Left lung (tissue), 10 donors: ENCODE data around the gene TAGAP. TPM values are rescaled to one million over a fixed set of nuclear protein-coding genes. Genes with fewer than 3 reads are reported as not detected.

Source experiments
- ATAC-seq: fragments of 200-7000 bp; cut with Tn5 transposase; one replicate; pipeline ENCODE4 v1.9.1; 2020; ENCODE audit warnings: moderate library complexity
- DNase-seq, 4 donors: peaks; one replicate each; pipeline ENCODE4 v3.0.0-alpha.2; 2013 to 2020
- H3K27ac ChIP-seq, 2 donors: fragments of 200-600 bp; sonication (generic) in 1 of 2; one replicate each; pipeline versions ENCODE4 v1.5.0 to v1.8.0; 2020 to 2021
- H3K27me3 ChIP-seq, 2 donors: fragments of 200-600 bp; sonication (generic) in 1 of 2; one replicate each; pipeline versions ENCODE4 v1.5.0 to v1.8.0; 2020 to 2021
- H3K36me3 ChIP-seq, 2 donors: fragments of 200-600 bp; sonication (generic) in 1 of 2; one replicate each; pipeline versions ENCODE4 v1.5.0 to v1.8.0; 2020 to 2021
- H3K4me1 ChIP-seq, 2 donors: fragments of 200-600 bp; one replicate each; pipeline ENCODE4 v1.8.0; 2021
- H3K4me3 ChIP-seq, 2 donors: fragments of 200-600 bp; sonication (generic) in 1 of 2; one replicate each; pipeline versions ENCODE4 v1.5.0 to v1.8.0; 2020 to 2021; ENCODE audit warnings: mild to moderate bottlenecking in 1 of 2
- H3K9me3 ChIP-seq, 2 donors: fragments of 200-600 bp; sonication (generic) in 1 of 2; one replicate each; pipeline versions ENCODE4 v1.5.0 to v1.8.0; 2020 to 2021
- CTCF ChIP-seq, 2 donors: fragments of 200-600 bp; sonication (generic) in 1 of 2; IDR thresholded peaks; one replicate each; pipeline versions ENCODE4 v1.5.0 to v1.8.0; 2021; ENCODE audit warnings: antibody characterized with exemption in 2 of 2
- intact Hi-C, 2 donors: fragments of 100-400 bp; cut with DNase I; formaldehyde crosslinking; loops; one replicate each; pipeline versions ENCODE4 v1.11.2 to v1.14.2; 2022
- polyA plus RNA-seq, 6 donors: library from polyadenylated mRNA; unstranded; fragments of 120-200 nt; gene quantifications; one replicate each; pipeline ENCODE4 v1.2.1, GENCODE V29; 2013; ENCODE audit not compliant: insufficient read length in 6 of 6
- total RNA-seq, 2 donors: library from RNA; stranded (reverse); fragmentation: NEBNext Ultra II Directional; extraction: Animal tissue kit (Norgen Biotek cat#: 25700); gene quantifications; one replicate each; pipeline ENCODE4 v1.2.1, GENCODE V29; 2021
- donor health status: DM: no; HTN: yes; CAD: no.
- donor health status: DM: no; HTN: no; CAD: no.

The TAGAP gene
- total and polyA plus RNA-seq, 8 donors = 1.3 to 15.1 (median 1.7) TPM

GRCh38 chr6:159056899-159057298 lies 12.1 kb upstream of the TAGAP start:
- TF ChIP-seq CTCF (IDR thresholded peaks at IDR 0.05) = no peak
- Histone ChIP-seq H3K27ac (peak overlapping the region in 1 of 2 donors; percentile 85), H3K27me3 (no peaks in the 10 kb centered on the region), H3K4me3 (no peak overlapping the region), H3K36me3 (no peaks in the 10 kb centered on the region), H3K4me1 (peaks cover 0 to 50% of the 10 kb centered on the region in 2 donors), H3K9me3 (no peaks in the 10 kb centered on the region)
- intact Hi-C loops = no loop called here
- no peak for ATAC-seq
- no peak for DNase-seq

GRCh38 chr6:159056432-159056831 lies 11.6 kb upstream of the TAGAP start:
- intact Hi-C loops = no loop called here
- ATAC-seq (no peak), DNase-seq (no peak)
- Histone ChIP-seq H3K27ac (peak overlapping the region in 1 of 2 donors; percentile 85), H3K9me3 (no peaks in the 10 kb centered on the region), H3K4me1 (peaks cover 0 to 45% of the 10 kb centered on the region in 2 donors), H3K4me3 (no peak overlapping the region), H3K36me3 (no peaks in the 10 kb centered on the region), H3K27me3 (no peaks in the 10 kb centered on the region)
- no peak for TF ChIP-seq CTCF (IDR thresholded peaks at IDR 0.05)

- peaks cover 0 to 41% of the 10 kb centered on the region in 2 donors for H3K4me1 ChIP-seq
- TF ChIP-seq CTCF (IDR thresholded peaks at IDR 0.05) = no peak
- no peak for DNase-seq
- intact Hi-C loops = no loop called here
- no peaks in the 10 kb centered on the region for H3K9me3 ChIP-seq
- H3K27me3 ChIP-seq = no peaks in the 10 kb centered on the region
- H3K27ac ChIP-seq = peak overlapping the region in 1 of 2 donors; percentile 85
- H3K4me3 ChIP-seq = no peak overlapping the region
- ATAC-seq = peak; percentile 43
- no peaks in the 10 kb centered on the region for H3K36me3 ChIP-seq
Measured at GRCh38 chr6:159056003-159056402, 11.2 kb upstream of the TAGAP start.

DNA sequence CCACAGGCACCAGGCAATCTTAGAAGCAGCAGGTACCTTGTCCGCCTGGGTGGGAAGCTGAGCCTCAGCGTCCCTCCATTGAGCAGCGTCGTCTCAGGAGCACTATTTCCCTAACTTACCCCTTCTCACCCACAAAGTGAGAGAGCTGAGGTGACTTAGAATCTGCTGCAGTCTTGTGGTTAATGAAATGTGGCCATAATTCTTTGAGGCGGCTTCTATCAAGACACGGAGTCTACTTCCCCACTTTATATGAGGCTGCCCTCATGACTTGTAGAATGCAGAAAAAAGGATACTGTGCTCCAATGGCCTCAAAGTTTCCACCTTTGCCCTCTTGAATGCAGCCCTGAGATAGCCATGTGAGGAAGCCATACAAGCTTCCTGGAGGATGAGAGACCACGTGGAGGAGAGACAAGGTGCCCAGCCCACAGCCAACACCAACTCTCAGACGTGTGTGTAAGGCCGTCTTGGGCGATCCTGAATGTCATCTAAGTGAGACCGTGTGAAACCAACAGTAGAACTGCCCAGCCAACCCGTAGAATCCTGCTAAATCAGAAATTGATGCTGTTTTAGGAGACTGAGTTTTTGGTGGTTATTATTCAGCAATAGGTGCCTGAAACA lies 9.1 kb upstream of the TAGAP start:
- no peak overlapping the region for H3K4me3 ChIP-seq
- H3K36me3 ChIP-seq = no peaks in the 10 kb centered on the region
- no peaks in the 10 kb centered on the region for H3K27me3 ChIP-seq
- ATAC-seq (no peak), DNase-seq (no peak)
- H3K4me1 ChIP-seq = peaks cover 0 to 38% of the 10 kb centered on the region in 2 donors
- H3K27ac ChIP-seq = peak overlapping the region in 1 of 2 donors; percentile 11
- TF ChIP-seq CTCF (IDR thresholded peaks at IDR 0.05) = no peak
- no peaks in the 10 kb centered on the region for H3K9me3 ChIP-seq
- intact Hi-C loops = no loop called here

GRCh38 chr6:159052720-159053119 lies 7.9 kb upstream of the TAGAP start:
- Histone ChIP-seq H3K9me3 (no peaks in the 10 kb centered on the region), H3K27me3 (no peaks in the 10 kb centered on the region), H3K27ac (no peak overlapping the region), H3K4me3 (no peak overlapping the region), H3K36me3 (no peaks in the 10 kb centered on the region), H3K4me1 (peaks cover 0 to 38% of the 10 kb centered on the region in 2 donors)
- no peak for TF ChIP-seq CTCF (IDR thresholded peaks at IDR 0.05)
- ATAC-seq (no peak), DNase-seq (no peak)
- intact Hi-C loops = no loop called here
